ENCODE measurements around the gene TST.
A peak's percentile ranks its signal among the peaks of the same experiment; 100 is the strongest.

The TST gene

GRCh38 chr22:37018086-37018814 lies 997 bp downstream of the TST start:
- peak overlapping the region; percentile 72 for H3K4me3 Mint-ChIP-seq
- H3K4me1 Mint-ChIP-seq, result peaks cover 7% of the 10 kb centered on the region
- no peak for ATAC-seq (ENCODE audit: low read depth)
- H3K36me3 Mint-ChIP-seq, result no peaks in the 10 kb centered on the region
- H3K27me3 Mint-ChIP-seq, result peaks cover 1% of the 10 kb centered on the region
- no peak for DNase-seq (ENCODE audit: low spot score in 2 of 2)
- no peak overlapping the region for H3K27ac Mint-ChIP-seq
- H3K9me3 Mint-ChIP-seq, result no peaks in the 10 kb centered on the region

GRCh38 chr22:37017356-37017755 lies 1.9 kb downstream of the TST start:
- DNase-seq (ENCODE audit: low spot score in 2 of 2) (no peak), ATAC-seq (ENCODE audit: low read depth) (no peak)
- Mint-ChIP-seq H3K36me3 (no peaks in the 10 kb centered on the region), H3K4me3 (no peak overlapping the region), H3K27me3 (peaks cover 1% of the 10 kb centered on the region), H3K9me3 (no peaks in the 10 kb centered on the region), H3K27ac (no peak overlapping the region), H3K4me1 (peaks cover 7% of the 10 kb centered on the region)

GRCh38 chr22:37016134-37016910 lies 2.9 kb downstream of the TST start:
- no peaks in the 10 kb centered on the region for H3K9me3 Mint-ChIP-seq
- H3K27ac Mint-ChIP-seq, result no peak overlapping the region
- no peaks in the 10 kb centered on the region for H3K36me3 Mint-ChIP-seq
- no peak for ATAC-seq (ENCODE audit: low read depth)
- H3K4me3 Mint-ChIP-seq, result no peak overlapping the region
- H3K4me1 Mint-ChIP-seq, result peaks cover 4% of the 10 kb centered on the region
- no peak for DNase-seq (ENCODE audit: low spot score in 2 of 2)
- peaks cover 1% of the 10 kb centered on the region for H3K27me3 Mint-ChIP-seq

- Mint-ChIP-seq H3K36me3 (no peaks in the 10 kb centered on the region), H3K4me1 (peaks cover 3% of the 10 kb centered on the region), H3K27ac (no peak overlapping the region), H3K4me3 (no peak overlapping the region), H3K9me3 (no peaks in the 10 kb centered on the region), H3K27me3 (no peaks in the 10 kb centered on the region)
- ATAC-seq (ENCODE audit: low read depth) (no peak), DNase-seq (ENCODE audit: low spot score in 2 of 2) (no peak)
Observed at GRCh38 chr22:37015587-37015878, 3.7 kb downstream of the TST start.

- Mint-ChIP-seq H3K36me3 (no peaks in the 10 kb centered on the region), H3K27ac (no peak overlapping the region), H3K4me1 (peaks cover 3% of the 10 kb centered on the region), H3K4me3 (no peak overlapping the region), H3K27me3 (no peaks in the 10 kb centered on the region), H3K9me3 (no peaks in the 10 kb centered on the region)
- ATAC-seq (ENCODE audit: low read depth) (no peak), DNase-seq (ENCODE audit: low spot score in 2 of 2) (no peak)
Observed at GRCh38 chr22:37014835-37015586, 4.2 kb downstream of the TST start.

GRCh38 chr22:37014415-37014806 lies 4.8 kb downstream of the TST start:
- ATAC-seq (ENCODE audit: low read depth) (no peak), DNase-seq (ENCODE audit: low spot score in 2 of 2) (no peak)
- Mint-ChIP-seq H3K4me1 (peaks cover 3% of the 10 kb centered on the region), H3K36me3 (no peaks in the 10 kb centered on the region), H3K27ac (no peak overlapping the region), H3K9me3 (no peaks in the 10 kb centered on the region), H3K27me3 (peaks cover 3% of the 10 kb centered on the region), H3K4me3 (no peak overlapping the region)

GRCh38 chr22:37012956-37013355 lies 6.3 kb downstream of the TST start:
- Mint-ChIP-seq H3K4me3 (no peak overlapping the region), H3K36me3 (no peaks in the 10 kb centered on the region)
- DNase-seq (ENCODE audit: low spot score in 2 of 2), result no peak

GRCh38 chr22:37012262-37012904 lies 6.9 kb downstream of the TST start:
- Mint-ChIP-seq H3K9me3 (no peaks in the 10 kb centered on the region), H3K4me3 (no peak overlapping the region), H3K27ac (no peak overlapping the region), H3K4me1 (no peaks in the 10 kb centered on the region), H3K27me3 (peaks cover 6% of the 10 kb centered on the region), H3K36me3 (no peaks in the 10 kb centered on the region)
- no peak for ATAC-seq (ENCODE audit: low read depth)
- no peak for DNase-seq (ENCODE audit: low spot score in 2 of 2)

More at GRCh38 chr22:37012956-37013355, 6.3 kb downstream of the TST start:
- no peak overlapping the region for H3K27ac Mint-ChIP-seq
- H3K9me3 Mint-ChIP-seq, result no peaks in the 10 kb centered on the region
- H3K27me3 Mint-ChIP-seq, result peaks cover 6% of the 10 kb centered on the region
- no peak for ATAC-seq (ENCODE audit: low read depth)
- no peaks in the 10 kb centered on the region for H3K4me1 Mint-ChIP-seq

- no peak for DNase-seq (ENCODE audit: low spot score in 2 of 2)
- no peaks in the 10 kb centered on the region for H3K9me3 Mint-ChIP-seq
- peaks cover 12% of the 10 kb centered on the region for H3K27me3 Mint-ChIP-seq
- H3K27ac Mint-ChIP-seq, result no peak overlapping the region
- no peaks in the 10 kb centered on the region for H3K4me1 Mint-ChIP-seq
- no peaks in the 10 kb centered on the region for H3K36me3 Mint-ChIP-seq
- ATAC-seq (ENCODE audit: low read depth), result no peak
- H3K4me3 Mint-ChIP-seq, result no peak overlapping the region
Observed at GRCh38 chr22:37011472-37011871, 7.8 kb downstream of the TST start.

- Mint-ChIP-seq H3K27ac (no peak overlapping the region), H3K36me3 (no peaks in the 10 kb centered on the region), H3K9me3 (no peaks in the 10 kb centered on the region), H3K4me3 (no peak overlapping the region), H3K4me1 (no peaks in the 10 kb centered on the region), H3K27me3 (peaks cover 15% of the 10 kb centered on the region)
- DNase-seq (ENCODE audit: low spot score in 2 of 2), result no peak
- ATAC-seq (ENCODE audit: low read depth), result no peak
Observed at GRCh38 chr22:37010976-37011375, 8.3 kb downstream of the TST start.

- Mint-ChIP-seq H3K36me3 (no peaks in the 10 kb centered on the region), H3K4me3 (no peak overlapping the region), H3K4me1 (no peaks in the 10 kb centered on the region), H3K27me3 (peaks cover 15% of the 10 kb centered on the region), H3K9me3 (no peaks in the 10 kb centered on the region), H3K27ac (no peak overlapping the region)
- DNase-seq (ENCODE audit: low spot score in 2 of 2), result no peak
- no peak for ATAC-seq (ENCODE audit: low read depth)
Observed at GRCh38 chr22:37010174-37010573, 9.1 kb downstream of the TST start.

- Mint-ChIP-seq H3K36me3 (no peaks in the 10 kb centered on the region), H3K4me1 (no peaks in the 10 kb centered on the region), H3K27ac (no peak overlapping the region), H3K27me3 (peaks cover 15% of the 10 kb centered on the region), H3K9me3 (no peaks in the 10 kb centered on the region), H3K4me3 (no peak overlapping the region)
- no peak for ATAC-seq (ENCODE audit: low read depth)
- no peak for DNase-seq (ENCODE audit: low spot score in 2 of 2)
Observed at GRCh38 chr22:37009490-37009889, 9.8 kb downstream of the TST start.

- Mint-ChIP-seq H3K36me3 (no peaks in the 10 kb centered on the region), H3K4me3 (no peak overlapping the region), H3K27ac (no peak overlapping the region), H3K9me3 (no peaks in the 10 kb centered on the region), H3K4me1 (no peaks in the 10 kb centered on the region), H3K27me3 (peaks cover 19% of the 10 kb centered on the region)
- ATAC-seq (ENCODE audit: low read depth) (no peak), DNase-seq (ENCODE audit: low spot score in 2 of 2) (no peak)
Observed at GRCh38 chr22:37008365-37008764, 10.9 kb downstream of the TST start.

- Mint-ChIP-seq H3K9me3 (no peaks in the 10 kb centered on the region), H3K27ac (no peak overlapping the region), H3K27me3 (peaks cover 23% of the 10 kb centered on the region), H3K4me1 (no peaks in the 10 kb centered on the region), H3K36me3 (no peaks in the 10 kb centered on the region), H3K4me3 (no peak overlapping the region)
- ATAC-seq (ENCODE audit: low read depth), result no peak
- DNase-seq (ENCODE audit: low spot score in 2 of 2), result no peak
Observed at GRCh38 chr22:37007651-37008050, 11.6 kb downstream of the TST start.
